Measurements from ENCODE around the gene KCNAB2. TPM values are rescaled to one million over a fixed set of nuclear protein-coding genes. Genes with fewer than 3 reads are reported as not detected.
A peak's percentile ranks its signal among the peaks of the same experiment; 100 is the strongest.

Gene KCNAB2
- total RNA-seq, 2 donors from 2014 or later, result 14.0 to 36.1 TPM

- DNase-seq (ENCODE audit: low spot score), result no peak
- no peak for ATAC-seq (ENCODE audit: insufficient number of reproducible peaks, low FRiP score, low read depth)
- no peaks in the 10 kb centered on the region for H3K27me3 ChIP-seq (replicated peaks; ENCODE audit: insufficient read depth)
- no peak overlapping the region for H3K4me3 ChIP-seq
- no peak overlapping the region for H3K27ac ChIP-seq
- H3K4me1 ChIP-seq (ENCODE audit: control insufficient read depth in 1 of 2, low read depth in 2 of 2), result no peaks in the 10 kb centered on the region
- no peaks in the 10 kb centered on the region for H3K36me3 ChIP-seq
- H3K9me3 ChIP-seq, result no peaks in the 10 kb centered on the region
- TF ChIP-seq CTCF (IDR thresholded peaks at IDR 0.05), result no peak
Measured at GRCh38 chr1:6038603-6039002, 7.1 kb upstream of the KCNAB2 start.

- Histone ChIP-seq H3K27me3 (replicated peaks; ENCODE audit: insufficient read depth) (no peaks in the 10 kb centered on the region), H3K4me1 (ENCODE audit: control insufficient read depth in 1 of 2, low read depth in 2 of 2) (no peaks in the 10 kb centered on the region), H3K36me3 (no peaks in the 10 kb centered on the region), H3K27ac (no peak overlapping the region), H3K4me3 (no peak overlapping the region), H3K9me3 (no peaks in the 10 kb centered on the region)
- ATAC-seq (ENCODE audit: insufficient number of reproducible peaks, low FRiP score, low read depth) (no peak), DNase-seq (ENCODE audit: low spot score) (no peak)
- no peak for TF ChIP-seq CTCF (IDR thresholded peaks at IDR 0.05)
Measured at GRCh38 chr1:6039031-6039430, 6.7 kb upstream of the KCNAB2 start.

DNA sequence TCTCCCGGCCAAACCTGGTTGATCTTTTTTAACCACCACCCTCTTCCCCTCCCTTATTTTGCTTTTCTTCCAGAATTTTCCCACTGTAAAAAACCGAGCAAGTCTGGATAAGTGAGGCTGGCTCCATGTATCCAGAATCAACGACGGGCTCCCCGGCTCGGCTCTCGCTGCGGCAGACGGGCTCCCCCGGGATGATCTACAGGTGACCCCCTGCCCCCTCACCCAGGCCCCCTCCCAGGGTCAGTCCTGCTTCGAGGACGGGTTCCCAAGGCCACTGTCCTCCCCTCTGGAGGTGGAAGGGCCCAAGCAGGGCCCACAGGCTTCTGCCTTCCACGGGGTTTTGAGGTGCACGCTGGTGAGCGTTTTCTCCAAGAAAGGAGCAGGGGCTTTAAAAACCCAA, 5.2 kb upstream of the KCNAB2 start:
- no peak for ATAC-seq (ENCODE audit: insufficient number of reproducible peaks, low FRiP score, low read depth)
- Histone ChIP-seq H3K9me3 (no peaks in the 10 kb centered on the region), H3K4me3 (no peak overlapping the region)

GRCh38 chr1:6040861-6041415, 4.8 kb upstream of the KCNAB2 start:
- TF ChIP-seq CTCF (IDR thresholded peaks at IDR 0.05), result no peak
- no peak for ATAC-seq (ENCODE audit: insufficient number of reproducible peaks, low FRiP score, low read depth)

More for the DNA sequence above, 5.2 kb upstream of the KCNAB2 start:
- TF ChIP-seq CTCF (IDR thresholded peaks at IDR 0.05), result no peak
- Histone ChIP-seq H3K27me3 (replicated peaks; ENCODE audit: insufficient read depth) (no peaks in the 10 kb centered on the region), H3K36me3 (no peaks in the 10 kb centered on the region), H3K4me1 (ENCODE audit: control insufficient read depth in 1 of 2, low read depth in 2 of 2) (no peaks in the 10 kb centered on the region), H3K27ac (no peak overlapping the region)
- no peak for DNase-seq (ENCODE audit: low spot score)

GRCh38 chr1:6041432-6042062, 4.1 kb upstream of the KCNAB2 start:
- peak; percentile 9 for TF ChIP-seq CTCF (IDR thresholded peaks at IDR 0.05)
- no peak for ATAC-seq (ENCODE audit: insufficient number of reproducible peaks, low FRiP score, low read depth)
- Histone ChIP-seq H3K4me1 (ENCODE audit: control insufficient read depth in 1 of 2, low read depth in 2 of 2) (no peaks in the 10 kb centered on the region), H3K4me3 (no peak overlapping the region), H3K27me3 (replicated peaks; ENCODE audit: insufficient read depth) (no peaks in the 10 kb centered on the region), H3K27ac (no peak overlapping the region), H3K9me3 (no peaks in the 10 kb centered on the region), H3K36me3 (no peaks in the 10 kb centered on the region)
- no peak for DNase-seq (ENCODE audit: low spot score)

More at GRCh38 chr1:6040861-6041415, 4.8 kb upstream of the KCNAB2 start:
- Histone ChIP-seq H3K4me1 (ENCODE audit: control insufficient read depth in 1 of 2, low read depth in 2 of 2) (no peaks in the 10 kb centered on the region), H3K27me3 (replicated peaks; ENCODE audit: insufficient read depth) (no peaks in the 10 kb centered on the region), H3K27ac (no peak overlapping the region), H3K9me3 (no peaks in the 10 kb centered on the region), H3K36me3 (no peaks in the 10 kb centered on the region), H3K4me3 (no peak overlapping the region)
- no peak for DNase-seq (ENCODE audit: low spot score)

Measured in thoracic aorta (tissue), 2 donors.